DND-41 (cell line): ENCODE data around the gene GRK7.

Experiments used
- ATAC-seq: fragments of 200-7000 bp; cut with Tn5 transposase; 3 replicates; pipeline ENCODE4 v1.9.1; 2021; ENCODE audit warnings: low read depth; ENCODE audit not compliant: insufficient read depth
- DNase-seq: peaks from one replicate; pipeline ENCODE4 v3.0.0-alpha.2; 2020
- H2AFZ ChIP-seq: 2 replicates; pipeline ENCODE4 v1.6.0; 2012; ENCODE audit warnings: low read depth, low read length
- H3K27ac ChIP-seq: 2 replicates; pipeline ENCODE4 v1.5.1; 2012; ENCODE audit warnings: low read length, inconsistent platforms
- H3K27me3 ChIP-seq: fragments of 200-600 bp; sonication (generic); 2 replicates; pipeline ENCODE4 v1.6.0; 2012; ENCODE audit warnings: low read length, mild to moderate bottlenecking, inconsistent platforms; ENCODE audit not compliant: insufficient read depth, poor library complexity
- H3K36me3 ChIP-seq: 2 replicates; pipeline ENCODE4 v1.5.1; 2012; ENCODE audit warnings: low read length, inconsistent platforms; ENCODE audit not compliant: insufficient read depth
- H3K4me1 ChIP-seq: 2 replicates; pipeline ENCODE4 v1.5.1; 2012; ENCODE audit warnings: mild to moderate bottlenecking, low read length; ENCODE audit not compliant: insufficient read depth
- H3K4me2 ChIP-seq: 2 replicates; pipeline ENCODE4 v1.6.0; 2012; ENCODE audit warnings: mild to moderate bottlenecking, moderate library complexity, low read length, inconsistent platforms; ENCODE audit not compliant: insufficient read depth
- H3K4me3 ChIP-seq, 2 experiments: fragments of 200-600 bp in 1 of 2; shearing (Covaris generic) in 1 of 2; 2 replicates each; pipeline ENCODE4 v1.5.1; 2012 to 2016; ENCODE audit warnings: inconsistent platforms in 2 of 2, low read length in 2 of 2, mild to moderate bottlenecking in 2 of 2, low read depth in 1 of 2, moderate library complexity in 1 of 2
- H3K79me2 ChIP-seq: 2 replicates; pipeline ENCODE4 v1.6.0; 2012; ENCODE audit warnings: low read length, inconsistent platforms; ENCODE audit not compliant: insufficient read depth
- H3K9ac ChIP-seq: 2 replicates; pipeline ENCODE4 v1.6.0; 2012; ENCODE audit warnings: low read depth, mild to moderate bottlenecking, inconsistent platforms, low read length, moderate library complexity
- H3K9me3 ChIP-seq: 2 replicates; pipeline ENCODE4 v1.5.1; 2012; ENCODE audit warnings: low read length, moderate library complexity, mild to moderate bottlenecking, inconsistent platforms; ENCODE audit not compliant: insufficient read depth, severe bottlenecking
- H4K20me1 ChIP-seq: 2 replicates; pipeline ENCODE4 v1.6.0; 2012; ENCODE audit warnings: low read length; ENCODE audit not compliant: insufficient read depth
- CTCF ChIP-seq: IDR thresholded peaks from 2 replicates; pipeline ENCODE4 v1.5.1; 2012; ENCODE audit warnings: borderline replicate concordance, low read length, moderate library complexity, mild to moderate bottlenecking; ENCODE audit not compliant: poor library complexity, severe bottlenecking; ENCODE audit errors: extremely low read depth
- EZH2 ChIP-seq: IDR thresholded peaks from 3 replicates; pipeline ENCODE4 v1.6.1; 2012; ENCODE audit warnings: borderline replicate concordance, low read depth, mild to moderate bottlenecking, moderate library complexity, low read length, inconsistent platforms; ENCODE audit not compliant: severe bottlenecking

GRK7 gene

DNA sequence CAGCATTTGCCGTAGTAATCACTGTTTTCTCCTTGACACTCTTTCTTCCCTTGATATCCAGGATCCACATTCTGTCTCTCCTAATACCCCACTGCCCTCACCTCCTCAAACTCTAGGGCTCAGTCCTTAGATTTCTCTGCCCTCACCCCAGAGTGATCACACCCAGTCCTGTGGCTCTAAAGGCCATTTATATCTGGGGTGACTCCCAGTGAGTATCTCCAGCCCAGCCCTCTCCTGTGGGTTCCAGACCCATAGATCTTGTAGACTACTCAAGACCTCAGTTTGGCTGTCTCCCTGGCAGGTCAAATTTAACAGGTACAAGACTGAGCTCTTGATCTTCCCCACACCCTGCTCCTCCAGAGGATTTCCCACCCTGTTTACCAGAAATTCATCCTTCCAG, 1.3 kb downstream of the GRK7 start:
- no peak overlapping the region for H3K4me2 ChIP-seq
- H2AFZ ChIP-seq, result no peak overlapping the region
- H3K79me2 ChIP-seq, result no peaks in the 10 kb centered on the region
- H3K36me3 ChIP-seq, result no peaks in the 10 kb centered on the region
- H3K27me3 ChIP-seq, result no peaks in the 10 kb centered on the region
- no peak for ATAC-seq
- H4K20me1 ChIP-seq, result no peaks in the 10 kb centered on the region
- no peaks in the 10 kb centered on the region for H3K9me3 ChIP-seq
- H3K4me3 ChIP-seq, result no peak overlapping the region
- no peak overlapping the region for H3K27ac ChIP-seq
- DNase-seq, result no peak
- H3K4me1 ChIP-seq, result no peaks in the 10 kb centered on the region; the same call in 1 of the 2 replicates
- TF ChIP-seq EZH2 (no peak), CTCF (no peak)
- no peak overlapping the region for H3K9ac ChIP-seq

GRCh38 chr3:141764986-141765385, 1.8 kb downstream of the GRK7 start:
- no peak overlapping the region for H3K4me3 ChIP-seq
- H3K9ac ChIP-seq, result no peak overlapping the region
- TF ChIP-seq EZH2, result no peak
- TF ChIP-seq CTCF, result no peak
- no peaks in the 10 kb centered on the region for H3K36me3 ChIP-seq
- H3K4me2 ChIP-seq, result no peak overlapping the region
- H2AFZ ChIP-seq, result no peak overlapping the region
- H3K79me2 ChIP-seq, result no peaks in the 10 kb centered on the region
- DNase-seq (no peak), ATAC-seq (peak; percentile 42; the same call in 1 of the 3 replicates)
- no peak overlapping the region for H3K27ac ChIP-seq
- H3K9me3 ChIP-seq, result no peaks in the 10 kb centered on the region
- no peaks in the 10 kb centered on the region for H4K20me1 ChIP-seq
- no peaks in the 10 kb centered on the region for H3K27me3 ChIP-seq
- H3K4me1 ChIP-seq, result no peaks in the 10 kb centered on the region; the same call in 1 of the 2 replicates

- Histone ChIP-seq H3K9me3 (no peaks in the 10 kb centered on the region), H3K36me3 (no peaks in the 10 kb centered on the region), H3K4me2 (no peak overlapping the region), H3K4me1 (no peaks in the 10 kb centered on the region; the same call in 1 of the 2 replicates), H3K27me3 (no peaks in the 10 kb centered on the region), H4K20me1 (no peaks in the 10 kb centered on the region), H2AFZ (no peak overlapping the region), H3K9ac (no peak overlapping the region), H3K79me2 (no peaks in the 10 kb centered on the region), H3K27ac (no peak overlapping the region), H3K4me3 (no peak overlapping the region)
- TF ChIP-seq EZH2, result no peak
- no peak for TF ChIP-seq CTCF
- ATAC-seq (no peak), DNase-seq (no peak)
Measured at GRCh38 chr3:141767066-141767465, 3.9 kb downstream of the GRK7 start.

GRCh38 chr3:141769221-141769894, 6.2 kb downstream of the GRK7 start:
- no peak overlapping the region for H2AFZ ChIP-seq
- no peaks in the 10 kb centered on the region for H3K27me3 ChIP-seq
- no peak for TF ChIP-seq CTCF
- no peak for TF ChIP-seq EZH2
- H4K20me1 ChIP-seq, result no peaks in the 10 kb centered on the region
- no peaks in the 10 kb centered on the region for H3K9me3 ChIP-seq
- no peak for ATAC-seq
- H3K4me2 ChIP-seq, result no peak overlapping the region
- no peak for DNase-seq
- H3K36me3 ChIP-seq, result no peaks in the 10 kb centered on the region
- H3K4me1 ChIP-seq, result no peaks in the 10 kb centered on the region; the same call in 1 of the 2 replicates
- no peak overlapping the region for H3K9ac ChIP-seq
- no peak overlapping the region for H3K4me3 ChIP-seq
- no peak overlapping the region for H3K27ac ChIP-seq
- H3K79me2 ChIP-seq, result no peaks in the 10 kb centered on the region
